IPS DF 6.9 (cell line): ENCODE measurements around the gene MLN.
"Not testable (repeated sequence)": the region's sequence is repeated elsewhere in the genome, so short reads cannot be mapped to it uniquely, and the experiment has no call there.

Experiments
- DNase-seq: peaks from one replicate; pipeline ENCODE4 v3.0.0-alpha.2; 2013; ENCODE audit warnings: low read depth, low spot score
- H3K27ac ChIP-seq: one replicate; pipeline ENCODE4 v1.5.1; 2013; ENCODE audit warnings: low read length, control low read depth
- H3K27me3 ChIP-seq: 2 replicates; pipeline ENCODE4 v1.6.1; 2013; ENCODE audit warnings: mild to moderate bottlenecking, low read length; ENCODE audit not compliant: control insufficient read depth, insufficient read depth
- H3K36me3 ChIP-seq: 2 replicates; pipeline ENCODE4 v1.6.1; 2013; ENCODE audit warnings: low read length; ENCODE audit not compliant: control insufficient read depth, insufficient read depth
- H3K4me1 ChIP-seq: 2 replicates; pipeline ENCODE4 v1.6.1; 2013; ENCODE audit warnings: low read length; ENCODE audit not compliant: control insufficient read depth, insufficient read depth
- H3K4me3 ChIP-seq: 2 replicates; pipeline ENCODE4 v1.5.1; 2013; ENCODE audit warnings: mild to moderate bottlenecking, low read length
- H3K9me3 ChIP-seq: 2 replicates; pipeline ENCODE4 v1.6.1; 2013; ENCODE audit warnings: low read length, inconsistent platforms; ENCODE audit not compliant: control insufficient read depth, insufficient read depth
- WGBS: extraction: QIAGEN DNeasy Blood & Tissue Kit; methylation state at CpG from one replicate; pipeline ENCODE4 v1.1.7; 2013; ENCODE audit warnings: mixed read lengths, missing lambda C conversion rate; ENCODE audit not compliant: insufficient read length, insufficient coverage; 5-methylcytosine and 5-hydroxymethylcytosine counted together

MLN gene

GRCh38 chr6:33834401-33835392 is 30.9 kb upstream of the MLN start:
- Histone ChIP-seq H3K27me3 (no peaks in the 10 kb centered on the region), H3K27ac (no peak overlapping the region), H3K36me3 (no peaks in the 10 kb centered on the region)

GRCh38 chr6:33833599-33833998 is 29.8 kb upstream of the MLN start:
- H3K27ac ChIP-seq = no peak overlapping the region
- DNase-seq = no peak
- peaks cover 4% of the 10 kb centered on the region; the same call in 1 of the 2 replicates for H3K9me3 ChIP-seq

More at GRCh38 chr6:33834401-33835392, 30.9 kb upstream of the MLN start:
- peaks cover 4% of the 10 kb centered on the region; the same call in 1 of the 2 replicates for H3K9me3 ChIP-seq
- DNase-seq = no peak
- H3K4me3 ChIP-seq = no peak overlapping the region
- H3K4me1 ChIP-seq = peaks cover 7% of the 10 kb centered on the region
- no CpG with 5 or more reads among the region's 22 CpGs for WGBS

GRCh38 chr6:33832831-33833230 is 29.0 kb upstream of the MLN start:
- not testable (repeated sequence) for H3K36me3 ChIP-seq, H3K27ac ChIP-seq, H3K4me1 ChIP-seq, H3K27me3 ChIP-seq, H3K4me3 ChIP-seq, DNase-seq, H3K9me3 ChIP-seq
- no CpG with 5 or more reads among the region's 32 CpGs for WGBS

More at GRCh38 chr6:33833599-33833998, 29.8 kb upstream of the MLN start:
- no peak overlapping the region for H3K4me3 ChIP-seq
- H3K36me3 ChIP-seq = no peaks in the 10 kb centered on the region
- H3K4me1 ChIP-seq = peaks cover 7% of the 10 kb centered on the region
- H3K27me3 ChIP-seq = no peaks in the 10 kb centered on the region
- no CpG with 5 or more reads among the region's 6 CpGs for WGBS

- not testable (repeated sequence) for H3K27me3 ChIP-seq, H3K4me3 ChIP-seq, H3K4me1 ChIP-seq, H3K9me3 ChIP-seq, H3K27ac ChIP-seq, DNase-seq, H3K36me3 ChIP-seq
- whole genome bisulfite sequencing = no CpG with 5 or more reads among the region's 5 CpGs
Observed at GRCh38 chr6:33831725-33832124, 27.9 kb upstream of the MLN start.

- DNase-seq = no peak
- H3K9me3 ChIP-seq = peaks cover 4% of the 10 kb centered on the region; the same call in 1 of the 2 replicates
- no peak overlapping the region for H3K4me3 ChIP-seq
- WGBS = no CpG with 5 or more reads among the region's 21 CpGs
- no peaks in the 10 kb centered on the region for H3K27me3 ChIP-seq
- H3K27ac ChIP-seq = no peak overlapping the region
- H3K36me3 ChIP-seq = no peaks in the 10 kb centered on the region
- peaks cover 3% of the 10 kb centered on the region; the same call in 1 of the 2 replicates for H3K4me1 ChIP-seq
Observed at GRCh38 chr6:33830635-33831240, 26.9 kb upstream of the MLN start.

- Histone ChIP-seq H3K36me3 (no peaks in the 10 kb centered on the region), H3K4me3 (no peak overlapping the region), H3K9me3 (peaks cover 4% of the 10 kb centered on the region; the same call in 1 of the 2 replicates), H3K4me1 (peaks cover 3% of the 10 kb centered on the region; the same call in 1 of the 2 replicates), H3K27ac (no peak overlapping the region), H3K27me3 (no peaks in the 10 kb centered on the region)
- no CpG with 5 or more reads among the region's 15 CpGs for WGBS
- no peak for DNase-seq
Observed at GRCh38 chr6:33828764-33829731, 25.2 kb upstream of the MLN start.

- no peak overlapping the region for H3K4me3 ChIP-seq
- H3K27me3 ChIP-seq = no peaks in the 10 kb centered on the region
- H3K4me1 ChIP-seq = peaks cover 3% of the 10 kb centered on the region; the same call in 1 of the 2 replicates
- WGBS = no CpG with 5 or more reads among the region's 4 CpGs
- no peak for DNase-seq
- no peaks in the 10 kb centered on the region for H3K36me3 ChIP-seq
- H3K9me3 ChIP-seq = peaks cover under 1% of the 10 kb centered on the region; the same call in 1 of the 2 replicates
- H3K27ac ChIP-seq = no peak overlapping the region
Observed at GRCh38 chr6:33828452-33828763, 24.6 kb upstream of the MLN start.

GRCh38 chr6:33827546-33828451 is 24.0 kb upstream of the MLN start:
- no peaks in the 10 kb centered on the region for H3K36me3 ChIP-seq
- no CpG with 5 or more reads among the region's 14 CpGs for WGBS

GRCh38 chr6:33826537-33826936 is 22.7 kb upstream of the MLN start:
- DNase-seq = no peak
- no peaks in the 10 kb centered on the region for H3K27me3 ChIP-seq
- no CpG with 5 or more reads among the region's 2 CpGs for WGBS
- no peak overlapping the region for H3K4me3 ChIP-seq
- H3K27ac ChIP-seq = no peak overlapping the region
- H3K9me3 ChIP-seq = no peaks in the 10 kb centered on the region
- H3K4me1 ChIP-seq = peaks cover 3% of the 10 kb centered on the region; the same call in 1 of the 2 replicates
- H3K36me3 ChIP-seq = no peaks in the 10 kb centered on the region

More at GRCh38 chr6:33827546-33828451, 24.0 kb upstream of the MLN start:
- Histone ChIP-seq H3K4me3 (no peak overlapping the region), H3K4me1 (peaks cover 3% of the 10 kb centered on the region; the same call in 1 of the 2 replicates), H3K9me3 (no peaks in the 10 kb centered on the region), H3K27ac (no peak overlapping the region), H3K27me3 (no peaks in the 10 kb centered on the region)
- no peak for DNase-seq
